ENCODE data around the gene CTF1.

- TF ChIP-seq SP1 (IDR thresholded peaks at IDR 0.05; ENCODE audit: low read depth, low read length), result no peak
- TF ChIP-seq EZH2 (IDR thresholded peaks at IDR 0.05; ENCODE audit: borderline replicate concordance, control insufficient read depth, low read depth, low read length), result no peak
- TF ChIP-seq HCFC1 (IDR thresholded peaks at IDR 0.05; ENCODE audit: low read length), result no peak
- TF ChIP-seq CTCF (IDR thresholded peaks at IDR 0.05 in 2 of 3, conservative IDR thresholded peaks at IDR 0.05 in 1 of 3; ENCODE audit: control insufficient read depth in 2 of 3, extremely low read depth in 1 of 3, insufficient read depth in 1 of 3, low read depth in 3 of 3, low read length in 3 of 3), result no peak
- no peak for TF ChIP-seq RAD21 (IDR thresholded peaks at IDR 0.05; ENCODE audit: insufficient read depth, low read depth, low read length)
- no peak for TF ChIP-seq CUX1 (IDR thresholded peaks at IDR 0.05; ENCODE audit: insufficient replicate concordance, low read depth, low read length)
- TF ChIP-seq YY1 (IDR thresholded peaks at IDR 0.05; ENCODE audit: low read depth, low read length), result no peak
- TF ChIP-seq MYB (IDR thresholded peaks at IDR 0.05; ENCODE audit: borderline replicate concordance, low read depth, low read length), result no peak
These were observed 10.3 kb upstream of the CTF1 start for GRCh38 chr16:30886145-30886544.

Measured in GM12878 (cell line).